Liver (tissue), 9 donors: ENCODE results near the gene LKAAEAR1. TPM values are rescaled to one million over a fixed set of nuclear protein-coding genes. Genes with fewer than 3 reads are reported as not detected.

Experiments used
- DNase-seq: peaks from one replicate; pipeline ENCODE4 v3.0.0-alpha.2; 2017; ENCODE audit warnings: low spot score
- H3K27ac ChIP-seq, 2 donors: one replicate each; pipeline ENCODE4 v1.7.0; 2013; ENCODE audit warnings: inconsistent platforms in 2 of 2, low read length in 2 of 2, control low read depth in 1 of 2, low read depth in 1 of 2, mild to moderate bottlenecking in 1 of 2
- H3K27me3 ChIP-seq, 4 donors: one replicate each; pipeline versions ENCODE4 v1.6.1 to v1.7.0; 2013; ENCODE audit warnings: low read length in 3 of 4, inconsistent platforms in 1 of 4, mild to moderate bottlenecking in 1 of 4, moderate library complexity in 1 of 4; ENCODE audit not compliant: control insufficient read depth in 4 of 4, insufficient read depth in 4 of 4
- H3K36me3 ChIP-seq, 4 donors: one replicate each; pipeline versions ENCODE4 v1.6.1 to v1.7.0; 2013; ENCODE audit warnings: low read length in 3 of 4, mild to moderate bottlenecking in 3 of 4, low read depth in 1 of 4, moderate library complexity in 1 of 4; ENCODE audit not compliant: control insufficient read depth in 4 of 4, insufficient read depth in 3 of 4
- H3K4me1 ChIP-seq, 4 donors: one replicate each; pipeline versions ENCODE4 v1.6.1 to v1.7.0; 2013; ENCODE audit warnings: low read length in 3 of 4, mild to moderate bottlenecking in 3 of 4, moderate library complexity in 1 of 4; ENCODE audit not compliant: control insufficient read depth in 4 of 4, insufficient read depth in 4 of 4
- H3K4me3 ChIP-seq, 3 donors: one replicate each; pipeline versions ENCODE4 v1.6.1 to v1.7.0; 2013; ENCODE audit warnings: low read length in 3 of 3, control low read depth in 1 of 3, low read depth in 1 of 3, mild to moderate bottlenecking in 1 of 3
- H3K9ac ChIP-seq, 2 donors: one replicate each; pipeline ENCODE4 v1.7.0; 2013; ENCODE audit warnings: low read length in 2 of 2, mild to moderate bottlenecking in 2 of 2, moderate library complexity in 2 of 2, control low read depth in 1 of 2, low read depth in 1 of 2
- H3K9me3 ChIP-seq, 4 donors: one replicate each; pipeline versions ENCODE4 v1.6.1 to v1.7.0; 2013; ENCODE audit warnings: low read length in 3 of 4; ENCODE audit not compliant: control insufficient read depth in 4 of 4
- CTCF ChIP-seq: fragments of 150-350 bp; IDR thresholded peaks from 2 replicates; pipeline ENCODE4 v1.5.1; 2017; ENCODE audit warnings: improper control_type of control experiment, low read depth, low read length; ENCODE audit not compliant: missing input control
- EGR1 ChIP-seq, 2 donors: IDR thresholded peaks; 2 replicates each; pipeline ENCODE4 v1.6.1; 2016 to 2018; ENCODE audit warnings: antibody characterized with exemption in 2 of 2, low read depth in 2 of 2
- FOXA1 ChIP-seq: IDR thresholded peaks from 2 replicates; pipeline ENCODE4 v1.6.1; 2016; ENCODE audit warnings: antibody characterized with exemption
- FOXA2 ChIP-seq: IDR thresholded peaks from 2 replicates; pipeline ENCODE4 v1.6.1; 2016; ENCODE audit warnings: antibody characterized with exemption
- HNF4G ChIP-seq: IDR thresholded peaks from 2 replicates; pipeline ENCODE4 v1.6.1; 2016; ENCODE audit warnings: antibody characterized with exemption
- NR2F2 ChIP-seq: IDR thresholded peaks from 2 replicates; pipeline ENCODE4 v1.6.1; 2016; ENCODE audit warnings: antibody characterized with exemption
- SP1 ChIP-seq: IDR thresholded peaks from 2 replicates; pipeline ENCODE4 v1.6.1; 2018; ENCODE audit warnings: antibody characterized with exemption, mild to moderate bottlenecking
- TAF1 ChIP-seq: conservative IDR thresholded peaks from 2 replicates; pipeline ENCODE4 v1.6.1; 2016; ENCODE audit warnings: antibody characterized with exemption, mild to moderate bottlenecking
- WGBS: extraction: QIAGEN DNeasy Blood & Tissue Kit; methylation state at CpG from one replicate; pipeline ENCODE4 v1.1.7; 2013; 5-methylcytosine and 5-hydroxymethylcytosine counted together
- polyA plus RNA-seq, 2 donors: library from polyadenylated mRNA; stranded (reverse) in 1 of 2; unstranded in 1 of 2; fragments of 200-250 nt in 1 of 2; fragments of >200 nt in 1 of 2; fragmentation: Nextera tagmentation in 1 of 2; extraction: Ambion mirVana in 1 of 2; gene quantifications; one replicate each; pipeline versions ENCODE4 v1.2.1 to v1.2.3, GENCODE V29; 2013 to 2015
- total RNA-seq, 2 donors: library from RNA; depleted of rRNA; stranded (reverse); fragments of >200 nt; gene quantifications; one replicate each; pipeline ENCODE4 v1.2.3, GENCODE V29; 2014
- TF ChIP-seq, protein P1 (sequence below): IDR thresholded peaks from 2 replicates; pipeline ENCODE4 v1.6.1; 2016; ENCODE audit warnings: antibody characterized with exemption
- TF ChIP-seq, protein P2 (sequence below): IDR thresholded peaks from 2 replicates; pipeline ENCODE4 v1.6.1; 2016; ENCODE audit warnings: antibody characterized with exemption, mild to moderate bottlenecking
- donor health status: healthy.
- donor health status: healthy.
- donor health status: healthy.
- donor health status: healthy.
- donor health status: healthy.

LKAAEAR1 gene
- total and polyA plus RNA-seq, 4 donors: 0.08 TPM; not detected in 3

DNA sequence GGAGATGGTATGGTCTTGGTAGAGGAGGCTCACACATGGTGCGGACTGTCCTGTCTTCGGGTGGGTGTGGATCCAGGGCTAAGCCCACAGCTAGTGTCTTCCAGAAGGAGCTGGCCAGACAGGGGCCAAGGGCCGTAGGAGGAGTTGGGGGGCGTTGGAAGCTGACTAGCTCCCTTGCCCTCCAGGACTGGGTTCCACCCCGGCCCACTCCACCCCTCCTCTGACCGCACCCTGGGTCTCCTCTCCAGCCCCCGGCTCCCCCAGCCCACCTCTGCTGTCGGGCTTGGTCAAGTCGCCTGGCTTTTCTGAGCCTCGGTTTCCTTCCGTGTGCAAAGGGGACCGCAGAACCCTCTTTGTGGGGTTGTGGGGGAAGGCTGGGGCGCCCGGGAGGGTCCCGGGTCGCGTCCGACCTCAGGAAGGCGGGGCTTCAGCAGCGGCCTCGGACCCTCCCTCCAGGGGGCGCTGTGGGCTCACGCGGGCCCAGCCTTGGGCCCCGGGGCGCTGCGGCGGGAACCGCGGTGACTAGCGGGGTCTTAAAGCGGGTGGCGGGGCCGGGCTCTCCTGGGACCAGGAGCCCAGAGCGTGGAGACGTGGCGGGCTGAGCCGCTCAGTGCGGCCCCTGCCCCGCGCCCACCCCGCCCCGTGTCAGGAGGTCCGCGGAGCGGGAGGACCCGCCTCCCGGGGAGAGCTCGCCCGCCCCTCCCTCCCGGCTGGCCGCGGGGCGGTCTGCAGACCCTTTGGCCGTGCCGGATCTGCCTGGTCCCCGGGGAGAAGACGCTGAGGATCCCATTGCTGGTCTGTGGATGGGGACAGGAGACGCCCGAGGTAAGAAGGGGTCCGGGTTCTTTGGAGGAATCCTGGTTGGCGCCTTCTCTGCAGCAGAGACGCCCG lies 17.8 kb upstream of the LKAAEAR1 start:
- TF ChIP-seq FOXA2 (no peak), CTCF (peak; percentile 44)
- Histone ChIP-seq H3K27me3 (peaks cover 0 to 3% (median under 1%) of the 10 kb centered on the region in 4 donors), H3K27ac (no peak overlapping the region), H3K36me3 (no peaks in the 10 kb centered on the region), H3K9ac (no peak overlapping the region), H3K9me3 (no peaks in the 10 kb centered on the region), H3K4me3 (peak overlapping the region in 1 of 3 donors; percentile 40), H3K4me1 (peaks cover 0 to 6% (median 3%) of the 10 kb centered on the region in 4 donors)
- WGBS: 8% methylated on average over 64 of the region's 64 CpGs
- DNase-seq: peak; percentile 76

DNA sequence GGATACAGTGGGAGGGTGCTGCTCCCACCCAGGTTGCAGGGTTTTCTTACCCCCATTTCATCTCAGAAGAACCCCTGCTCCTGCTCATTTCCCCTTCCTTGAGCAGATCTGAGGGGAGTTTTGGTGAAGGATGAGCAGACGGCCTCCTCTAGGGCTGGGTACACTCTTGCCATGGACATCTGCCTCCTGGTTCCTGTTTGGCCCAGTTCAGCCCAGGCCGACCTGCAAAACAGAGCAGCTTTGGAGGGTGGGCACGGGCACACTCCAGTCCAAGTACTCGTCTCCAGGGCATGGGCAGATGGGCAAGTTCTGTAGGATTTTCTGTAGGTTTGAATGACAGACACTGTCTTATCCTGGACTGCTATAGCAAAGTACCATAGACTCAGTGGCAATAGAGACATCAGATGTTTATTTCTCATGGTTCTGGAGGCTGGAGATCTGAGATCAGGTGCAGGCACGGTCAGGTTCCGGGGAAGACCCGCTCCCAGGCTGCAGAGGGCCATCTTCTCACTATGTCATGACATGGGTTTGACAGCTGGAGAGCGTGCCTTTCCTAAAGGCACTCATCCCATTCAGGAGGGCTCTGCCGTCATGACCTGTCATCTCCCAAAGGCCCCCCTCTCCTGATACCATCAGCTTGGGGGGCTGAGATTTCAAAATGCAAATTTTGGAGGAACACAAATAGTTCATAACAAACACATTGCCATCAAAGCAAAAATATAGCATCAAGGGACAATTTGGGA lies 16.9 kb upstream of the LKAAEAR1 start:
- Histone ChIP-seq H3K9ac (no peak overlapping the region), H3K27ac (no peak overlapping the region), H3K9me3 (no peaks in the 10 kb centered on the region), H3K27me3 (peaks cover 0 to 3% (median under 1%) of the 10 kb centered on the region in 4 donors), H3K4me1 (peaks cover 0 to 6% (median 3%) of the 10 kb centered on the region in 4 donors), H3K4me3 (no peak overlapping the region), H3K36me3 (no peaks in the 10 kb centered on the region)
- TF ChIP-seq FOXA1: no peak
- TF ChIP-seq HNF4G: no peak
- TF ChIP-seq EGR1 (IDR thresholded peaks at IDR 0.05; ENCODE audit: low read depth in 2 of 2): no peak
- TF ChIP-seq NR2F2: no peak
- TF ChIP-seq TAF1: no peak
- TF ChIP-seq, protein P1, sequence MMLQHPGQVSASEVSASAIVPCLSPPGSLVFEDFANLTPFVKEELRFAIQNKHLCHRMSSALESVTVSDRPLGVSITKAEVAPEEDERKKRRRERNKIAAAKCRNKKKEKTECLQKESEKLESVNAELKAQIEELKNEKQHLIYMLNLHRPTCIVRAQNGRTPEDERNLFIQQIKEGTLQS: no peak
- TF ChIP-seq, protein P2, sequence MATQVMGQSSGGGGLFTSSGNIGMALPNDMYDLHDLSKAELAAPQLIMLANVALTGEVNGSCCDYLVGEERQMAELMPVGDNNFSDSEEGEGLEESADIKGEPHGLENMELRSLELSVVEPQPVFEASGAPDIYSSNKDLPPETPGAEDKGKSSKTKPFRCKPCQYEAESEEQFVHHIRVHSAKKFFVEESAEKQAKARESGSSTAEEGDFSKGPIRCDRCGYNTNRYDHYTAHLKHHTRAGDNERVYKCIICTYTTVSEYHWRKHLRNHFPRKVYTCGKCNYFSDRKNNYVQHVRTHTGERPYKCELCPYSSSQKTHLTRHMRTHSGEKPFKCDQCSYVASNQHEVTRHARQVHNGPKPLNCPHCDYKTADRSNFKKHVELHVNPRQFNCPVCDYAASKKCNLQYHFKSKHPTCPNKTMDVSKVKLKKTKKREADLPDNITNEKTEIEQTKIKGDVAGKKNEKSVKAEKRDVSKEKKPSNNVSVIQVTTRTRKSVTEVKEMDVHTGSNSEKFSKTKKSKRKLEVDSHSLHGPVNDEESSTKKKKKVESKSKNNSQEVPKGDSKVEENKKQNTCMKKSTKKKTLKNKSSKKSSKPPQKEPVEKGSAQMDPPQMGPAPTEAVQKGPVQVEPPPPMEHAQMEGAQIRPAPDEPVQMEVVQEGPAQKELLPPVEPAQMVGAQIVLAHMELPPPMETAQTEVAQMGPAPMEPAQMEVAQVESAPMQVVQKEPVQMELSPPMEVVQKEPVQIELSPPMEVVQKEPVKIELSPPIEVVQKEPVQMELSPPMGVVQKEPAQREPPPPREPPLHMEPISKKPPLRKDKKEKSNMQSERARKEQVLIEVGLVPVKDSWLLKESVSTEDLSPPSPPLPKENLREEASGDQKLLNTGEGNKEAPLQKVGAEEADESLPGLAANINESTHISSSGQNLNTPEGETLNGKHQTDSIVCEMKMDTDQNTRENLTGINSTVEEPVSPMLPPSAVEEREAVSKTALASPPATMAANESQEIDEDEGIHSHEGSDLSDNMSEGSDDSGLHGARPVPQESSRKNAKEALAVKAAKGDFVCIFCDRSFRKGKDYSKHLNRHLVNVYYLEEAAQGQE: no peak
- DNase-seq: no peak
- WGBS: 79% methylated on average over 9 of the region's 9 CpGs

- Histone ChIP-seq H3K9ac (no peak overlapping the region), H3K27me3 (peaks cover 0 to 5% (median under 1%) of the 10 kb centered on the region in 4 donors), H3K9me3 (no peaks in the 10 kb centered on the region), H3K4me1 (peaks cover 0 to 6% (median 3%) of the 10 kb centered on the region in 4 donors), H3K36me3 (no peaks in the 10 kb centered on the region), H3K27ac (no peak overlapping the region), H3K4me3 (no peak overlapping the region)
- DNase-seq: no peak
- WGBS: 73% methylated on average over 4 of the region's 4 CpGs
- no peak for TF ChIP-seq FOXA2
- TF ChIP-seq CTCF: no peak
- TF ChIP-seq, protein P2: no peak
- TF ChIP-seq SP1: no peak
Measured at GRCh38 chr20:64100566-64100888, 16.3 kb upstream of the LKAAEAR1 start.
